PFSK-1 (cell line): ENCODE data around the gene PCDHGA4.

Experiments used
- FOXP2 ChIP-seq: optimal IDR thresholded peaks from 2 replicates; pipeline ENCODE3; 2011; ENCODE audit warnings: borderline replicate concordance, control low read depth, inconsistent platforms; ENCODE audit not compliant: insufficient read depth; ENCODE audit errors: extremely low read length, extremely low read depth
- POLR2AphosphoS5 ChIP-seq: IDR thresholded peaks from 2 replicates; pipeline ENCODE4 v1.6.1; 2012; ENCODE audit warnings: low read depth, mild to moderate bottlenecking, control low read depth, low read length, moderate library complexity
- REST ChIP-seq, 2 experiments: IDR thresholded peaks; 2 replicates each; pipeline versions ENCODE4 v1.6.1 to v1.8.0; 2011 to 2012; ENCODE audit warnings: low read depth in 2 of 2, low read length in 2 of 2, control low read depth in 1 of 2, inconsistent platforms in 1 of 2, mild to moderate bottlenecking in 1 of 2, moderate library complexity in 1 of 2; ENCODE audit not compliant: insufficient read depth in 1 of 2
- SIN3A ChIP-seq: IDR thresholded peaks from 2 replicates; pipeline ENCODE4 v1.6.1; 2012; ENCODE audit warnings: mild to moderate bottlenecking, low read length, moderate library complexity, borderline replicate concordance; ENCODE audit not compliant: insufficient read depth
- TAF1 ChIP-seq: IDR thresholded peaks from 2 replicates; pipeline ENCODE4 v1.6.1; 2012; ENCODE audit warnings: low read length, control low read depth, borderline replicate concordance; ENCODE audit not compliant: insufficient read depth

Gene PCDHGA4

GRCh38 chr5:141371572-141372475 lies 17.0 kb downstream of the PCDHGA4 start:
- TF ChIP-seq TAF1 (no peak), POLR2AphosphoS5 (no peak), FOXP2 (no peak), REST (IDR thresholded peaks at IDR 0.05; ENCODE audit: insufficient read depth in 1 of 2, low read depth in 2 of 2, low read length in 2 of 2) (no peak), SIN3A (no peak)

- no peak for TF ChIP-seq SIN3A
- TF ChIP-seq TAF1, result no peak
- TF ChIP-seq POLR2AphosphoS5, result no peak
- no peak for TF ChIP-seq REST (IDR thresholded peaks at IDR 0.05; ENCODE audit: insufficient read depth in 1 of 2, low read depth in 2 of 2, low read length in 2 of 2)
- no peak for TF ChIP-seq FOXP2
Measured at GRCh38 chr5:141373673-141374317, 19.0 kb downstream of the PCDHGA4 start, which contains the start of gene PCDHGA6. Gene PCDHGA6 (plus strand): TSS chr5:141373891. CDS start chr5:141374084, 193 bp downstream.

GRCh38 chr5:141374627-141375026 lies 19.8 kb downstream of the PCDHGA4 start:
- TF ChIP-seq SIN3A (no peak), POLR2AphosphoS5 (no peak), TAF1 (no peak), FOXP2 (no peak), REST (IDR thresholded peaks at IDR 0.05; ENCODE audit: insufficient read depth in 1 of 2, low read depth in 2 of 2, low read length in 2 of 2) (no peak)

- TF ChIP-seq TAF1 (no peak), FOXP2 (no peak), POLR2AphosphoS5 (no peak), SIN3A (no peak), REST (IDR thresholded peaks at IDR 0.05; ENCODE audit: insufficient read depth in 1 of 2, low read depth in 2 of 2, low read length in 2 of 2) (no peak)
Measured at GRCh38 chr5:141382469-141383294, 27.9 kb downstream of the PCDHGA4 start, which contains the start of gene PCDHGA7. Gene PCDHGA7 (plus strand): TSS chr5:141382742. CDS start chr5:141382900, 158 bp downstream.
